CD4-positive, alpha-beta T cell treated with Interferon gamma for 1 hour (primary cell): ENCODE measurements around the gene TMEM117.

Source experiments
- DNase-seq: peaks from one replicate; pipeline ENCODE4 v3.0.0-alpha.2; 2020

The TMEM117 gene

DNA sequence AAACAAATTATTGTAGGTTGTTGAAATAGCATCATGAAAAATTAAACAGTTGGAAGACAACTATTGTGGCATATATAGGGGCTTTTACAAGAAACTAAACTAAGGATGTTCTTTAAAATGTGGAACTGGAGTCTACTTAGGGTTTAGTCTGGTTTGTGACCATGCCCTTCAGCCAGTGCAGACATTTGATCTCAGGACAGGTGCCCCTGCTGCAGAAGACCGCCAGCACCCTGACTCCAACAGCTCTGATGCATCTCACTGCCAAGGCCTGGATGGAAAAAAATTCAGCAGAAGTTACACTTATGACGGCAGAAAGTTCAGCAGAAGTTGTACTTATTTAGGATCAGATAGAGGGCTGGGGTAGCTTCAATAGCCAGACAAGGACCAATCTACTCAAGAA lies 51.5 kb downstream of the TMEM117 start:
- no peak for DNase-seq

DNA sequence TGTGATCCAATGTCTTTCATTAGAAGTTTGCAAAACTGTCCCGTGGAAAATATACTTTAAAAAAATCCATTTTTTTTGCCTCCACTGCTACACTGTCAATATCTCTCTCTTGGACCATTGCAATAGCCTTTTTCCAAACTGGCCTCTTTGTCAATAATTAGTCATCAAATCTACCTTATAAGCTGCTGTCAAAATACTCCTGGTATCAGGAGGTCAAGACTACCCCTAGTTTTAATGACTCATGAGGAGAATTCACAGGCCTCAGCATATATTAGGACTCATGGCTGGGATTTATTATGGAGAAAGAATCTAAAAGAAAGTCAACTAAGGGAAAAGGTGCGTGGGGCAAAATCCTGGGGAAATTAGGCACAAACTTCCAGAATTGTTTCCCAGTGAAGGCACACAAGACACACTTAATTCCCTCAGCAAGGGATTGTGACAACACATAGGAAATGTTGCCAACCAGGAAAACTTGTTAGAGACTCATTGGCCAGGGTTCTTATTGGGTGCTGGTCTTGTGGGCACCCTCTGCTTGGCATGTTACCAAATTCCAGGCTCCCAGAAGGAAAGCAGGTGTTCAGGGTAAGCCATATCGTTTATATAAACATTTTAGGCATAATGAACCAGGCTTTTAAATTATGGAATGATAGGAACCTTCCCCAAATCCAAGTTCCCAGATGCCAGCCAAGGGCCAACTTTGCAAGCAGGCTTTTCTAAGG lies 56.1 kb downstream of the TMEM117 start:
- DNase-seq: no peak

DNA sequence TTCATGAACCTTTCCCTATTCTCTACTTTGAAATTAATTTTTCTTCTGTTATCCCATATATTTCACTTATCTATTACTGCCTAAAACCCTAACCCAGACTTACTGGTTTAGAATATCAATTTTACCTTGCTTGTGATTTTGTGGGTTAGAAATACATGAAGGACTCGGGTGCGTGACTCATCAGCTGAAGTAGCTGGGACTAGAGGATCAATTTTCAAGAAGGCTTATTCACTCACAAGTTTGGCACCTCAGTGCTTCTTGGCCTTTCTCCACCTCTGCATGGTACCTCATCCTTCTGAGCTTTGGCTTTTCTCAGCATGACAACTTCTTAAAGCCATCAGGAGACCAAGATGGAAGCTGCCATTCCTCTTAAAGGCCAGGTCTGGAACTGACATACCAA lies 57.8 kb downstream of the TMEM117 start:
- DNase-seq: no peak

DNA sequence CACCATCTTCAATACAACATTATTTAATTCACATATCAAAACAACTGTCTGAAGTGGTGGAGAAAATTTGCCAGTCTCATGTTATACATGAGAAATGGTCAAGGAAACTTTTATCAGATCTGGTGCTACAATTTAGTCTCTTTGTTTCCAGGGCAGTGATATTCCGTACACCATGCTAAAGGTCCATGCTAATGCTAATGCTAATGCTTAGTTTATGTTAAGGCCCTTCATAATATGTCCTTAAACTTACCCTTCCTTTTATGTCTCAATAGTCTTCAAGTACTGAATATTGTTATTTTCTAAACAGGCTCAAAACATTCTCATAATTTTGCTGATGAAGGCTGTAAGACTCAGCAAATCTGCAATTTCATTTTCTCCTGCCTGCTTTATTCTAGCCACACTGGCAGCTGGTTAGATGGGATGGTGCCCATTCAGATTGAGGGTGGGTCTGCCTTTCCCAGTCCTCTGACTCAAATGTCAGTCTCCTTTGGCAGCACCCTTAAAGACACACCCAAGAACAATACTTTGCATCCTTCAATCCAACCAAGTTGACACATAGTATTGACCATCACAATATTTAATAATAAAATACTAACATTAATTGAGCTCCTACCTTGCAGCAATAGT lies 59.8 kb downstream of the TMEM117 start:
- DNase-seq: no peak

DNA sequence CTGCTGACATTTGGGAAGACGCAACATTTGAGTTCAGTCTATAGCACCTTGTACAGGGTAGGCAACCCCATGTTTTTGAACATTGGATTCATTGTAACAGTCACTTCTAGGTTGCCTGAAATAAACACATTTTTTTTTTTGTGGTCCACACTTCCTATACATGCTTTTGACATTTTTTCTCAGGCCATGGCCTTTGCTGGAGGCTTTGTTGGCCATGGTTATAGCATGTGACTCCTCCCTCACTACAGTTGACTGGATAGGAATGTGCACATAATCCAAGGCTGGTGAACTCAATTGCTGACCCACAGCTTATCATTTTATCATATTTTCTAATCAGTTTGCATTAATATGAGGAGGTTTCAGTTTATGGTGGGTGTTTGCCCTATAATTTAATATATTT lies 60.6 kb downstream of the TMEM117 start:
- no peak for DNase-seq

DNA sequence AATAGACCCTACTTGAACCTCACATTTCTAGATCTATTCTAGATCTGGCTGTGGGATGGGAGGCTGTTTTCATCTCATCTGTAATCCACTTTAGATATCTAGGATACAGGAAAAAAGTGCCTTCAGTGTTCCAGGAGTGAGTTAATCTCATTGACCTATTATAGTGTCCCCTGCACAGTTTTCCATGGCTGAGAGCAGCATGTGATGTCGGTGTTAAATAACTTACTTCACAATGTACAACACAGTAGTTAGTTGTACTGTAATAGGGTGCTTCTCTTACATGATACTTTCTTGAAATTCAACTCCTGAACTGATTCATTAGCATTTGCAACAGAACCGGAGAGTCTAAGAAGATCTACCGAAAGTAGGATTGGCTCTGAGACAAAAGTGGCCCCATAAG lies 62.6 kb downstream of the TMEM117 start:
- no peak for DNase-seq

DNA sequence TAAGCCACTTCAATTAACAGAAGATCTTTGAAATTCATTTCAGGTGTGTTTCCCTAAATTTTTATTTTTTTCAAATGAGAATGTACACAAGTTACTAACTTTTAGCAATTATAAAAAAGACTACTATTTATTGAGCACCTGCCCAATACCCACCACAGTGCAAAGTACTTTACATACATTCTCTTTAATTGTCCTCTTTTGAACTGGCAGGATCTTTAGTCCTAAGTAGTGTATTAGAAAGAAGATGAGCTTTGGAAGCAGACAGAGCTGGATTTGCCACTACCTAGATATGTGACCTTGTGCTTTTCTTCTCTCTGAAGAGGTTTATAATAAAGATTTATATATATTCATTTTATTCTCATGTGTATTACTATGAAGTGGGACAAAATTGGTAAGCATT lies 63.7 kb downstream of the TMEM117 start:
- DNase-seq: no peak

DNA sequence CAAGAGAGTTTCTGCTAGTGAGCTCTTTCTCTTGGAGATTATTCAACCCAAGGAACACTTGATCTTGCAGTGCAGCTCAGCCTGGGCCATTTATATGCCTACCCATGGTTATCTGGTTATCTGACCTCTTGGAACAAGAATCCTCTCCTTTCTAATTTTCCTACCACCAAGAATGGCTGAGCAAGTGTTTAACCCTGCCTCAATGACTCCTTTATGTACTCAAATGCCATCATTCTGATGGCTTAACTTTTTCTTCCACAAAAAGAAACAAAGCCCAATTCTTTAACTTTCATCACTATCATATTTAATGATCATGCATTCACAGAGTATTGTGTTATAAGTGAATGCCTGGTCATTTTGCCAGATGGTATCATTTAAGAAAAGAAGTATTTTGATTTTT lies 67.8 kb downstream of the TMEM117 start:
- DNase-seq: no peak

DNA sequence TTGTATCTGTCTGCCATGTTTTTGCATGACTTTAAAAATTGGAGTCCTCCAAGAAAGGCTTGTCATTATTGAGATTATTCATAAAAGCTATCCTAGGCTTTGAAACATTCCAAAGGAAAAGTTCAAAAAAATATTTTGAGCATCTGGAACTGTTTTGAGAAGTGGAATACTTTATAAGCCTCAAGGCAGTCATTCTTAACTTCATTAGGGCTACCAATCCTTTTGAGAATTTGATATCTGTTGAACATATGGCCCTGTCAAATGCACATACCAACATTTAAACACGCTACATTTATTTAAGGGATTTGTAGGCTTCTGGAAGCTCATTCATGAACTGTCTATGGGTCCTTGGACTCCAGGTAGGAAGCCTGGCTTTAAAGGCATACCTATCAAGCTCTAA lies 77.0 kb downstream of the TMEM117 start:
- DNase-seq: no peak

DNA sequence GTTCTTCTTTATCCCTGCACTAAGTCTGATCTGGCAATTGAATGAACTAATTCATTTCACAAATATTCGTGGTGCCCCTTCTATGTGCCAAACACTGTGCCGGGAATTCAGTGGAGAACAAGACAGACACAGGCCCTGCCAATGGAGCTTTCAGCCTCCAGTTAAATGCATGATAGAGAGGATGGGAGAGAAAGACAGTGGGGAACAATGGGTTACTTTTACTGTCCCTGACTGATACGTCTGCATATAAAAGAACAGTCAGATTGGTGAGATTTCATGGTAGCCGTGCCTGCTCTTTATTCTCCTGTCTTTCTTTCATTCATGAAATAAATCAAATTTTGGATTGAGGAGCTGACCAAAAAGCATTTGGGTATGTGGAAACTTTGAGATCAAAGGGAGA lies 78.5 kb downstream of the TMEM117 start:
- DNase-seq: no peak

DNA sequence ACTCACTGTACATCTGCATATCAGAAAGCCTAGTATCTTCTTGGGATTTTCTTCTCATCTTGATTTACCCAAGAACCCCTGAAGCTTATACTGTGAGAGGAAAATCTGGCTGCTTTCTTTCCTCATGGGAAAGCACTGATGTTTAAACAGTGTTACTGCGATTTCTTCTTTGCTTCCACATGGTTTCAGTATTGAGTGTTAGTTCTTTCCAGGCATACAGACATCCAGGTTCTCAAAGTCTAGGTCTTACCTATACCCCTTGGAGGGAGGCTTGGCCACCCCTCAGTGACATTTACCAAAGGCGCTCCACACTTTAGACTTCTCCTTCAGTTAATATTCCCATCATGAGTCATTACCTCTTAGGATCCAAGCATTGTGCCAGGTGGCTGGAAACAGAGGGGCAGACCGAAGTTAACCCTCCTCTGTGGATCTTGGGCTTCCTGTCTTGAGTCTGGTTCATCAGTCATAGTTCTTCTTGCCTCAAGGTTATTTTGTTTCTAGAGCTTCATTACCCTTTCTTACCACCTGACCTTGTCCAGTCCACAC lies 79.1 kb downstream of the TMEM117 start:
- no peak for DNase-seq

DNA sequence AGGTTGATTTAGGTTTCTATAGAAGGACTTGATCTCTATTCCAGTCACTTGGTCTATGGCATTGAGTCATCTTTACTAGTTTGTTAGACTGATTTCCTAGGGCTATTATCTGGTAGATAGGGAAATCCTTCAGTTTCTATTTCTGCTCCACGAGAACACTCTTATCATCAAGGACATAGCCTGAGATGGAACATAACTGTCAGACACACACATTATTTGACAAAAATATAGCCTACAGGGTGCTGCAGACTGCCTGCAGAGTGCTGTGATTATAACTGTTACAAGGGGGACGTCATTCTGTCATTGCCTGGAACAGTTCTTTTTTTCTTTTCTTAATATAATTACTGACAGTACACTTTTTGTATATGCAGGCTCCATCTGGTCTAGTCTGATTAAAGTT lies 82.0 kb downstream of the TMEM117 start:
- no peak for DNase-seq

DNA sequence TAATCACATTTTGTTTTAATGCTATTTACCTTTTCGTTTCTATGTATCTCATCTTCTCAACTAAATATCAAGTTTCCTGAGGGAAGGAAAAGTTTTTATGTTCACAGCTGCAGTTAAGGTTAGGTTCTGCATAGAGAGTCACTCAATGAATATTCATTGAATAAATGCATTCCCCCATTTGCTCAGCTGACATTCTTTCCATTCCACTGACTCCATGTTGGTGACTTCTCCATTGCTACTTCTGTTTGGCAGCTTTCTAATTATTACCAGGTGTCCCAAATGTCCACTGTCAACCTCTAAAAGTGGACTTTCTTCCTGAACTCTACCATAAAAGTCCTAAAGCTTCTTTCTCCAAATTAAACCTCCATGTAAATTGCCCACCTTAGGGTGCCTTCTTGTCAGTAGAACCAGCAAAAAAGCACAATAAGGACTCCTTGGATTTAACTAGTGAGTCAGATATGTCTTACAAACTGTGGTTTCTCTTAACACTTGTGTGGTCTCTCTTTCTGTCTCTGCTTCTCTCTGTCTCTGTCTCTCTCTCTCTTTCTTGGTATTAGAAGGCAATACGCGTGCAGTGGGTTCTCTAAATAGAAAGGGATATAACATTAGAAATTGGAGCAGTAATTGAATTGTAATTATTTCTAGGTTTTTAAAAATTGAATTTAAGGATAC lies 85.9 kb downstream of the TMEM117 start:
- DNase-seq: no peak

DNA sequence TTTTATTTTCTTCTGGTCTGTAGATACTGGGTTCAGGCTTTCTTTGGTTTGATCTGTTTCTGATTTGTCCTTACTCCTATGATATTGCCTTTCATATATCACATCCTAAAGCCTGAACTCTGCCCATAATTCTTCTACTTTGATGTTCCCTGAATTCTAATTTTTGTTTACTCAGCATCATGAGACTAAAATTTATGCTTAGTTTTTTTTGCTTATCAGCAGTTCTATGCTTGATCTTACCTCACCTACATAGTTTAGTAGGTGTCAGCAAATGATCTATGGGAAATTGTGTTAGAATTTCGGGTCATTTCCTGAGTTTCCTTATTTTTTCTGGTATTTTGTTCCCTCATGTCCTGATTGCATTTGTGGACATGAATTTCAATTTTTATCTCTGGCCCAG lies 94.2 kb downstream of the TMEM117 start:
- DNase-seq: no peak

DNA sequence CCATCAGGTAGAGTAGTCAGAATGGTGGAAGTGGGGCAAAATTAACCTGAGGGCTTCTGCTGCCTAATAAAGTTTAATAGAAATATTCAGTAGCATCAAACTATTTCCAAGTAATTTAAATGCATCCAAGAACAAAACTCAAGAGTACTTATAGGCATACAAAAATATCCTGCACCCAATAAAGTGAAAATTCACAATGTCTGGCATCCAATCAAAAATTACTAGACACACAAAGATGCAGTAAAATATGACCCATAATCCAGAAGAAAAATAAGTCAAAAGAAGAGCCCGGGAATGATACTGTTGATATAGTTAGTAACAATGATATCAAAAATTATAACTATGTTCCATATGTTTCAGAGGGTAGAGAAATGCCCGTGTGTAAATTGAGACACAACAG lies 95.3 kb downstream of the TMEM117 start:
- DNase-seq: no peak

DNA sequence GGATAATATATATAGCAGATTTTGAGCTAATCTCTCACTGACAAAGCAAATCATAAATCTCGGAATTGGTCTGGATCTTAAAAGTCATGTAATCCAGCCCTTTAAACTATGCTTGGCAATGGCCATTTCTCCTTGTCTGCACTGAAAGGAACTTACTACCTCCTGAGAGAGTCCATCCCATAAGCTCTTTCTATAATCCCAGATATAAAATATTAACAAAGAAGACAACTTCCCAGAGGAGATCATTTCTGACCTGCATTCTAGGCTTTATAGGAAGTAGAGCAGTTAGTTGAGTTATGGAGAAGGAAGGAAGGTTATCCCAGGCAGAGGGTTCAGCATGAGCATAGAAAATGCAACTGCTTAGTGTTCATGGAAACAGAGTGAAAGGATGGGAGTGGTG lies 99.7 kb downstream of the TMEM117 start:
- no peak for DNase-seq

DNA sequence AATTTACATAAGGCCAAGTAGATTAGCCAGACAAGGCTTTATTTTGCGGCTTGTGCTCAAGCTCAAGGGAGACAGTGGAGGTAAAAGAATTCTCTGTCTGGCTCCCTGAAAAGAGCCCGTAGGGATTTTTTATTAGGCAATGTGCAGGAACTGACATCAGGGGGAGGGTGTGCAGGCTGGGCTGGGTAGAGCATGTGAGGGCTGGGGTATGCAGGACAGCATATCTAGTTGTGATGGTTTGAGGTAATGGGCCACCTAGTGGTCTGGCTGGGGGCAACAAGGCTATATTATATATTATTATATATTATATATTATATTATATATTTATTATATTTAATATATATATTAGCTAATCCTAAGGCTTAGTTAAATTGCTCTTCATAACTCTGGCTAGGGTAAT lies 102.1 kb downstream of the TMEM117 start:
- DNase-seq: no peak

DNA sequence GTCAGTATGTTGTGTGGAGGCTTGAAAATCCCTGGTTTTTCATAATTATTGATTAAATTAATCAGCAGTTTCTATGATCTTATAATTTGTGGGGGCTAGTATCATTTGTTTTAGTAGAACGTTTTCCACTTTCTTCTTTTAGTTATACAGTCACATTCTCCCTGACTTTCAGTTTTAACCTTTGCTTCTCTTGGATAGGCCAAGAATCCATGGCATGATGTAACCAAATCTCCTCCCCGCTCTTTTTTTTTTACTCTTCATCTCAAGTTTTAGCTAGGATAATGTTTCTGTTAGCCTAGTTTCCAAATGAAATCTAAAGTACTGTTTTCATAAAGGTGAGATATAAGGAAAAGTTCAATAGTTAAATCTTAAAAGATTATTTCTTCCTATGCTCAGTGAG lies 106.5 kb downstream of the TMEM117 start:
- DNase-seq: no peak

DNA sequence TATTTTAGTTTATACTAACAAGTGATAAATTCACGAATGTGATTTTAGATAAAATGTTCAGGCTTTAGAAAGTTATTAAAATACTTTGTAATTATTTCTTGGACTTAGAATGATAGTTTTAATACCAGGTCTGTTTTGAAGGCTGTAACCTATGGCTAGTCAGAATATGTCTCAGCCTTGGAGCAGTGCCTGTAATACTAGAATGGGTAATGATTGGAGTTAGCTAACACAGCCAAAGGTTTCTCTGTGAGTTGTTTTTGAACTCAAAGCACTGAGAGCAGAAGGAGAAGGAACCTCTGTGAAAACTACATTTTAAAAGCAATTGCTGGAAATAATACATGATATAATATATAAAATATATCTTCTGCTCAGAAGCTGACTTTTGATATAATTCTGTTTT lies 110.1 kb downstream of the TMEM117 start:
- DNase-seq: no peak

DNA sequence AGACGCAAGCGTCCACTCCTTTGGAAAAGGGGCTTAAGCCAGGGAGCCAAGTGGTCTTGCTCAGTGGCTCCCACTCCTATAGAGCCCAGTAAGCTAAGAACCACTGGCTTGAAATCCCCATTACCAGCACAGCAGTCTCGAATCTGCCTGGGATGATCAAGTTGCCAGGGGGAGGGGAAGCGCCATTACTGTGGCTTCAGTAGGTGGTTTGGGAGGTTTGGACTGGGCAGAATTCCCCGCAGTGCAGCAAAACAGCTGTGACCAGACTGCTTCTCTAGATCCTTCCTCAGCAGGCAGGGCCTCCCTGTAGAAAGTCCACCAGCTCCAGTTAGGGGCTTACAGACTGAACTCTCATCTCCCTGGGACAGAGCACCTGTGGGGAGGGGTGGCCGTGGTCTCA lies 115.4 kb downstream of the TMEM117 start:
- DNase-seq: no peak

DNA sequence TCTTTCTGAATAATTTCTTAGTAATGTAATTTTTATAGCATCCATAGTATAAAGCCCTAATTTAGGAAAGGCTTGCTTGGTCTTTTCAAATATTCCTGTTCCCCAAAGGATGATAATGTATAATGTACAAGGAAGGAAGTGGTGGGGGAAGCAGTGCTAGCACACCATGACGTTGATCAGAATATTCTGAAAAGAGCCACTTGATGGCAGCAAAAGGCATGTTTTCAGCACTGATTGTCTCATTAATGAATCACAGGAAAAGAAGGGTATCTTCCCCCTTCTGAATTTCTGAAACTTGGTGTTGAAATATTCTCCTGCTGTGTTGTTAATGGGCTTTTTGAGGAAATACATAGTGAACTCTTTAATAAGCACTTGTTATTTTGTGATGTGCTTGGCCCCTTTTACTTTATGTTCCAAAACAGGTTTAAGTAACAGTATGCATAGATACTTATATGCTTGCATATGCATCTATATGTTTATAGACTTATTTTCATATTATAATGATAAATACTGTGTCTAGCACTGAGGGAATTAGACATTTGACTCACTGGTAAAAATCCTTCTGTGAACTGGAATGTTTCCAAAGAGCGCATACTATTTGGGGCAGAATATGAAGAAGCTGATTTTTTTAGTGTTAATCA lies 122.0 kb downstream of the TMEM117 start:
- DNase-seq: no peak

DNA sequence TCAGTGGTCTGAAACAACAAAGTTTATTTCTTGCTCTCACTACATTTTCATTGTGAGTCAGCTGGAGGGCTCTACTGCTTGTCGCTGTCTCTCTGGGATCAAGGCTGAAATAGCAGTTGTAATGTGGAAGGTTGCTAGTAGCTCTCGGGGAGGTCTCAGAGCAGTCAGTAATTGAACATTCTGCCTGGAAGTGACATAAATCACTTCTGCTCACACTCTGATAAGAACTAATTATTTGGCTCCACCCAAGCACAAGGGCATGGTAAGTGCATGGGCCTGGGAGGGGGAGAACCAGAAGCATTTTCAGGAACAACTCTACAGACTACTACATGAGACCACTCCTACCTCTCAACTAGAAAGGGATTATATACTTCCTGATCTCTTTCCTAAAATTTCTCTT lies 128.2 kb downstream of the TMEM117 start:
- DNase-seq: no peak

DNA sequence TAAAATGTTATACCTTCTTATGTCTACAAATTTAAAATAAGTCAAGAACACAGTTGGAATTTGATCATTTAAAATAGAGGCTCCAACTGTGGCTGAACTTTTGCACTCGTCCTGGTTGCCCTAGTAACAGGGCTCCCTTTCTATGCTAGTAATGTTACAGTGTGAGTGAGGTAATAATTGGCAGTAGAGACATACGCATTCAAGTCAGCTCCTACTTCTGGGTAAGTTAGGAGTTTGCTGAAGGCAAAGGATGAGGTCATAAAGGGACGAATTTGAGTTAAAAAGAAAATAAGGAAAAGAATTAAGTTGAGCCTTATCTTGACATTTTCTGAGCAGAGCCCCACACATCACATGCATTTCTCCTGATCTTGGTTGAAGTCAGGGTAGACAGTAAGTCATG lies 129.1 kb downstream of the TMEM117 start:
- DNase-seq: no peak

DNA sequence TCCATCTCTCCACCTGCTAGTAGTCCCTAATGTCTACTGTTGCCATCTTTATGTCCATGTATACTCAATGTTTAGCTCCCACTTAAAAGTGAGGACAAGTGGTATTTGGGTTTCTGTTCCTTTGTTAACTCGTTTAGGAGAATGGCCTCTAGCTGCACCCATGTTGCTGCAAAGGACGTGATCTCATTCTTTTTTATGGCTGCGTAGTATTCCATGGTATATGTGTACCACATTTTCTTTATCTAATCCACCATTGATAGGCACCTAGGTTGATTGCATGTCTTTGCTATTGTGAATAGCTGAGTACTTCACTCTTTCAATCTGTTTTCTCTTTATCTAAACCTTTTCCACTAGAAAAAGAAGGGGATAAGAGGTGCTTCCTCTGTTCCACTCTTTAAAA lies 130.0 kb downstream of the TMEM117 start:
- DNase-seq: no peak
